Neural cell (in vitro differentiated cells): ENCODE measurements around the gene XCR1.

Source experiments
- CTCF ChIP-seq: fragments of 450-650 bp; IDR thresholded peaks from 2 replicates; pipeline ENCODE4 v1.5.1; 2014; ENCODE audit warnings: antibody characterized with exemption, mild to moderate bottlenecking, moderate library complexity; ENCODE audit not compliant: poor library complexity, severe bottlenecking
- EZH2 ChIP-seq: fragments of 200-600, 300-800 bp; shearing (Covaris generic), sonication (generic); IDR thresholded peaks from 2 replicates; pipeline ENCODE4 v1.6.1; 2014; ENCODE audit warnings: antibody characterized with exemption, low read length, borderline replicate concordance, mild to moderate bottlenecking; ENCODE audit not compliant: insufficient read depth, poor library complexity, severe bottlenecking
- POLR2AphosphoS5 ChIP-seq: IDR thresholded peaks from 2 replicates; pipeline ENCODE4 v1.6.1; 2012

GRCh38 chr3:45995236-45996192, 31.8 kb downstream of the XCR1 start, which contains the start of gene FYCO1:
- TF ChIP-seq CTCF = no peak
- TF ChIP-seq POLR2AphosphoS5 = no peak
- TF ChIP-seq EZH2 = no peak
